AG10803 (cell line): ENCODE measurements around the gene ZNF488.

Source experiments
- DNase-seq: peaks from one replicate; pipeline ENCODE4 v3.0.0; 2010; ENCODE audit warnings: low read depth
- H3K4me3 ChIP-seq: 2 replicates; pipeline ENCODE4 v1.5.1; 2011; ENCODE audit warnings: mild to moderate bottlenecking, low read length, control low read depth
- CTCF ChIP-seq: conservative IDR thresholded peaks from 2 replicates; pipeline ENCODE4 v1.5.1; 2011; ENCODE audit warnings: mild to moderate bottlenecking, low read length, control low read depth, inconsistent platforms

The ZNF488 gene

GRCh38 chr10:47408606-47409005, 24.5 kb upstream of the ZNF488 start:
- DNase-seq = no peak
- TF ChIP-seq CTCF = no peak
- H3K4me3 ChIP-seq = no peak overlapping the region

GRCh38 chr10:47406870-47407691, 23.0 kb upstream of the ZNF488 start:
- TF ChIP-seq CTCF = no peak

DNA sequence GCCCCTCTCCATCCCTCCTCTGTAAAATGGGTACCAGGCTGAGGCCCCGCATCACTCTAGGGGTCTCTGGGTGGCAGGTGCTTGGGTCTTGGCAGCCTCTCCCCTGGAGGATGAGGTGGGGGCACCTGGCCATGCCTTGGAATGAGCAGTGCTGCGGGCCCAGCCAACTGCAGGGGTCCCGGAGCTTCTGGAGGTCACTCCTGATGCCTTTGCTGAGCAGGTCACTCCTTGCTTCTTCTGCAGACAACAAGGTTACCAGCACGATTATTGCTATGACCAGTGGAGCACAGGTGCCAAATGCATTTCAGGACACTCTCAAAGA, 22.4 kb upstream of the ZNF488 start:
- DNase-seq = no peak
- TF ChIP-seq CTCF = no peak
- H3K4me3 ChIP-seq = no peak overlapping the region

More at GRCh38 chr10:47406870-47407691, 23.0 kb upstream of the ZNF488 start:
- no peak overlapping the region for H3K4me3 ChIP-seq
- DNase-seq = peak; percentile 47

- TF ChIP-seq CTCF = no peak
- no peak for DNase-seq
- no peak overlapping the region for H3K4me3 ChIP-seq
Measured at GRCh38 chr10:47405857-47406547, 21.9 kb upstream of the ZNF488 start.

DNA sequence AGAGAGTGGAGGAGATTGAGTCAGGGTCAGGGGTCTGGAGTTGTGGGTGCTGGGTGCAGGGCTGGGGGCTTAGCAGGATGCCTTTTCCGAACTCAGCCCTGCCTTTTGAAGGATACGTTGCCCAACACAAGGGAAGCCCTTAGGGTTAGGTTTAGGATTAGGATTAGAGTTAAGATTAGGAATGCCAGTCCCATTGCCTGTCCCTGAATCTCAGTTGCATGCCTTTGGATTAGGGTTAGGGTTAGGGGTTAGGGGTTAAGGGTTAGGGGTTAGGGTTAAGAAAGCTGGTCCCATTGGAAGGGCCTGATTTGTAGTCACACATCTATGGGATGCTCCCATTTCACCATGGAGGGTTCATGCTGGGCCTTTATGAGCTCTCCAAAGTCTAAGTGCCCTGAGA, 20.8 kb upstream of the ZNF488 start:
- no peak for TF ChIP-seq CTCF
- H3K4me3 ChIP-seq = no peak overlapping the region
- no peak for DNase-seq

- H3K4me3 ChIP-seq = no peak overlapping the region
- no peak for TF ChIP-seq CTCF
- no peak for DNase-seq
Measured at GRCh38 chr10:47404446-47404845, 20.4 kb upstream of the ZNF488 start.
